ENCODE data around the gene TNS4.

The TNS4 gene

GRCh38 chr17:40432864-40433528 lies 68.4 kb downstream of the TNS4 start:
- H3K27ac ChIP-seq = no peak overlapping the region
- no peak for TF ChIP-seq ZFX (IDR thresholded peaks at IDR 0.05; ENCODE audit: borderline replicate concordance)
- no peak for TF ChIP-seq CTCF (IDR thresholded peaks at IDR 0.05)

- no peak overlapping the region for H3K27ac ChIP-seq
- no peak for TF ChIP-seq ZFX (IDR thresholded peaks at IDR 0.05; ENCODE audit: borderline replicate concordance)
- TF ChIP-seq CTCF (IDR thresholded peaks at IDR 0.05) = no peak
Measured at GRCh38 chr17:40431231-40431602, 70.2 kb downstream of the TNS4 start.

GRCh38 chr17:40430272-40431230 lies 70.9 kb downstream of the TNS4 start:
- H3K27ac ChIP-seq = no peak overlapping the region
- no peak for TF ChIP-seq ZFX (IDR thresholded peaks at IDR 0.05; ENCODE audit: borderline replicate concordance)
- TF ChIP-seq CTCF (IDR thresholded peaks at IDR 0.05) = no peak

- TF ChIP-seq CTCF (IDR thresholded peaks at IDR 0.05) = no peak
- TF ChIP-seq ZFX (IDR thresholded peaks at IDR 0.05; ENCODE audit: borderline replicate concordance) = no peak
- no peak overlapping the region for H3K27ac ChIP-seq
Measured at GRCh38 chr17:40427002-40427491, 74.4 kb downstream of the TNS4 start.

Measured in 22Rv1 (cell line).